Measurements from ENCODE around the gene ST7.

DNA sequence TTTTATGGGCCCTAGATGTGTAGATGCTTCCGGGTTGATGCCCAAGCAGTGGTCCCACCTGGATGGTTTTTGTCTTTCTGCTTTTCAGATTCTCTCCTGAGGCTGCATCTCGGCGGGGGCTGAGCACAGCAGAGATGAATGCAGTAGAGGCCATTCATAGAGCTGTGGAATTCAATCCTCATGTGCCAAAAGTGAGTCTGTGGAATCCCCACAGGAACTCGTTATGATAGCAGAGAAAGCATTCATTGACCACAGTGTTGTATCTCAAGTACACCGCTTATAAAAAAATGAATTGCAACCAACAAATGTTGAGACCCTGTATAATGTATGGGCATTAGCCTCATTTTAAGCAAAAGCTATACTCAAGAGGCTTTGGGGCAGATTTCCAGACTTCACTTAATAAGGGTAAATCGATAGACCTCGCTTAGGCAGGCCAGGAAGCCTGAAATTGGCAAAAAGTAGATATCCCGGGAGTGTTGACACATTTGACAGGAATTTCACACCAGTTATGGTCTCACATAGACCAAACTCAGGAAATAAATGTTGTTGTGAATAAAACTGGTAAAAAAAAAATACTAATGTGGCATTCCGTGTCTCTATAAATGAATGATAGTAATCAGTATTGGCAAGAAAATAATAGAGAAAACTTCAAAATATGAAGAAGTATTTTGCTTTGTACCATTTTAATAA lies 237.6 kb downstream of the ST7 start:
- TF ChIP-seq ZC3H10 (CRISPR knock-in tag; IDR thresholded peaks at IDR 0.05) (no peak), ESRRG (CRISPR knock-in tag; IDR thresholded peaks at IDR 0.05) (no peak), ZFP3 (CRISPR knock-in tag; IDR thresholded peaks at IDR 0.05) (no peak), ZFP30 (CRISPR knock-in tag; IDR thresholded peaks at IDR 0.05) (no peak), TOX (CRISPR knock-in tag; IDR thresholded peaks at IDR 0.05; ENCODE audit: borderline replicate concordance) (no peak)
- TF ChIP-seq, protein P1, sequence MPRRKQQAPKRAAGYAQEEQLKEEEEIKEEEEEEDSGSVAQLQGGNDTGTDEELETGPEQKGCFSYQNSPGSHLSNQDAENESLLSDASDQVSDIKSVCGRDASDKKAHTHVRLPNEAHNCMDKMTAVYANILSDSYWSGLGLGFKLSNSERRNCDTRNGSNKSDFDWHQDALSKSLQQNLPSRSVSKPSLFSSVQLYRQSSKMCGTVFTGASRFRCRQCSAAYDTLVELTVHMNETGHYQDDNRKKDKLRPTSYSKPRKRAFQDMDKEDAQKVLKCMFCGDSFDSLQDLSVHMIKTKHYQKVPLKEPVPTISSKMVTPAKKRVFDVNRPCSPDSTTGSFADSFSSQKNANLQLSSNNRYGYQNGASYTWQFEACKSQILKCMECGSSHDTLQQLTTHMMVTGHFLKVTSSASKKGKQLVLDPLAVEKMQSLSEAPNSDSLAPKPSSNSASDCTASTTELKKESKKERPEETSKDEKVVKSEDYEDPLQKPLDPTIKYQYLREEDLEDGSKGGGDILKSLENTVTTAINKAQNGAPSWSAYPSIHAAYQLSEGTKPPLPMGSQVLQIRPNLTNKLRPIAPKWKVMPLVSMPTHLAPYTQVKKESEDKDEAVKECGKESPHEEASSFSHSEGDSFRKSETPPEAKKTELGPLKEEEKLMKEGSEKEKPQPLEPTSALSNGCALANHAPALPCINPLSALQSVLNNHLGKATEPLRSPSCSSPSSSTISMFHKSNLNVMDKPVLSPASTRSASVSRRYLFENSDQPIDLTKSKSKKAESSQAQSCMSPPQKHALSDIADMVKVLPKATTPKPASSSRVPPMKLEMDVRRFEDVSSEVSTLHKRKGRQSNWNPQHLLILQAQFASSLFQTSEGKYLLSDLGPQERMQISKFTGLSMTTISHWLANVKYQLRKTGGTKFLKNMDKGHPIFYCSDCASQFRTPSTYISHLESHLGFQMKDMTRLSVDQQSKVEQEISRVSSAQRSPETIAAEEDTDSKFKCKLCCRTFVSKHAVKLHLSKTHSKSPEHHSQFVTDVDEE (CRISPR knock-in tag; IDR thresholded peaks at IDR 0.05) = no peak
- TF ChIP-seq, protein P2, sequence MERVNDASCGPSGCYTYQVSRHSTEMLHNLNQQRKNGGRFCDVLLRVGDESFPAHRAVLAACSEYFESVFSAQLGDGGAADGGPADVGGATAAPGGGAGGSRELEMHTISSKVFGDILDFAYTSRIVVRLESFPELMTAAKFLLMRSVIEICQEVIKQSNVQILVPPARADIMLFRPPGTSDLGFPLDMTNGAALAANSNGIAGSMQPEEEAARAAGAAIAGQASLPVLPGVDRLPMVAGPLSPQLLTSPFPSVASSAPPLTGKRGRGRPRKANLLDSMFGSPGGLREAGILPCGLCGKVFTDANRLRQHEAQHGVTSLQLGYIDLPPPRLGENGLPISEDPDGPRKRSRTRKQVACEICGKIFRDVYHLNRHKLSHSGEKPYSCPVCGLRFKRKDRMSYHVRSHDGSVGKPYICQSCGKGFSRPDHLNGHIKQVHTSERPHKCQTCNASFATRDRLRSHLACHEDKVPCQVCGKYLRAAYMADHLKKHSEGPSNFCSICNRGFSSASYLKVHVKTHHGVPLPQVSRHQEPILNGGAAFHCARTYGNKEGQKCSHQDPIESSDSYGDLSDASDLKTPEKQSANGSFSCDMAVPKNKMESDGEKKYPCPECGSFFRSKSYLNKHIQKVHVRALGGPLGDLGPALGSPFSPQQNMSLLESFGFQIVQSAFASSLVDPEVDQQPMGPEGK (CRISPR knock-in tag; IDR thresholded peaks at IDR 0.05; ENCODE audit: borderline replicate concordance) = no peak

Data from SK-N-SH treated with all-trans-retinoic acid at 6 μM for 48 hours (cell line).